ENCODE data around the gene SCUBE2. TPM values are rescaled to one million over a fixed set of nuclear protein-coding genes. Genes with fewer than 3 reads are reported as not detected.

SCUBE2 gene
- total and polyA plus RNA-seq, 2 of the 4 experiments (the other 2 are of a cell fraction) = 0.43 to 0.72 TPM

GRCh38 chr11:9081153-9081552 is 10.2 kb downstream of the SCUBE2 start:
- intact Hi-C loops (cut with micrococcal nuclease) = no loop called here
- H2AFZ ChIP-seq (replicated peaks; ENCODE audit: low read length, poor library complexity) = no peak overlapping the region
- no peaks in the 10 kb centered on the region; the same call in 1 of the 2 replicates for H3K4me1 ChIP-seq (ENCODE audit: control insufficient read depth, insufficient read depth, low read length)
- no peak overlapping the region for H4K5ac ChIP-seq (ENCODE audit: low read depth, low read length)
- dilution Hi-C loops (cut with HindIII; ENCODE audit: low sequenced_read_pairs, unreplicated experiment) = no loop called here
- no peaks in the 10 kb centered on the region for H4K20me1 ChIP-seq (ENCODE audit: insufficient read depth, low read length)
- no peaks in the 10 kb centered on the region for H3K36me3 ChIP-seq (ENCODE audit: control insufficient read depth, insufficient read depth, low read length)
- no peaks in the 10 kb centered on the region for H3K9me3 ChIP-seq (ENCODE audit: control insufficient read depth, insufficient read depth, low read length)
- H2BK20ac ChIP-seq (ENCODE audit: low read depth, low read length) = no peak overlapping the region
- H3K18ac ChIP-seq (ENCODE audit: low read depth, low read length) = no peak overlapping the region
- H4K91ac ChIP-seq (ENCODE audit: insufficient read depth, low read depth, low read length) = no peak overlapping the region
- no CpG with 5 or more reads among the region's 1 CpG for WGBS, 2 experiments (ENCODE audit: extremely low coverage in 2 of 2, insufficient read length in 1 of 2)
- no peak overlapping the region for H3K27ac ChIP-seq (ENCODE audit: insufficient read depth, low read length)
- H2BK15ac ChIP-seq (ENCODE audit: low read depth, low read length) = no peak overlapping the region
- H3K9ac ChIP-seq (ENCODE audit: low read depth, low read length) = no peak overlapping the region
- no TSS peak for BruUV-seq (replicated peaks)
- no peaks in the 10 kb centered on the region for H3K9me1 ChIP-seq (ENCODE audit: insufficient read depth, low read length)
- H3K4me3 ChIP-seq (ENCODE audit: insufficient read depth, low read depth, low read length) = no peak overlapping the region
- no peaks in the 10 kb centered on the region for H3K27me3 ChIP-seq (ENCODE audit: control insufficient read depth, insufficient read depth, low read length)
- no peak overlapping the region for H2BK5ac ChIP-seq (ENCODE audit: low read depth, low read length, poor library complexity, severe bottlenecking)
- H2BK120ac ChIP-seq (ENCODE audit: low read depth, low read length) = no peak overlapping the region
- TF ChIP-seq CEBPB (IDR thresholded peaks at IDR 0.05; ENCODE audit: low read depth, low read length) (no peak), USF2 (IDR thresholded peaks at IDR 0.05; ENCODE audit: low read depth, low read length) (no peak), MAFK (IDR thresholded peaks at IDR 0.05; ENCODE audit: low read depth, low read length) (no peak), RAD21 (IDR thresholded peaks at IDR 0.05; ENCODE audit: low read length) (no peak), MXI1 (IDR thresholded peaks at IDR 0.05; ENCODE audit: borderline replicate concordance, low read depth, low read length) (no peak), MAZ (IDR thresholded peaks at IDR 0.05; ENCODE audit: borderline replicate concordance, low read depth, low read length) (no peak), POLR2A (IDR thresholded peaks at IDR 0.05; ENCODE audit: low read depth, low read length) (no peak), FOS (IDR thresholded peaks at IDR 0.05; ENCODE audit: low read depth, low read length) (no peak), BHLHE40 (IDR thresholded peaks at IDR 0.05; ENCODE audit: low read depth, low read length) (no peak), RFX5 (IDR thresholded peaks at IDR 0.05; ENCODE audit: low read depth, low read length) (no peak), RCOR1 (IDR thresholded peaks at IDR 0.05; ENCODE audit: insufficient replicate concordance, low read length) (no peak)
- in situ Hi-C loops (cut with MboI; ENCODE audit: low sequenced_read_pairs) = no loop called here
- no peak overlapping the region for H3K56ac ChIP-seq (ENCODE audit: extremely low read depth, insufficient read depth, low read length)
- no peak overlapping the region for H2AK5ac ChIP-seq (ENCODE audit: low read depth, low read length)
- ChIA-PET POLR2A (ENCODE audit: unreplicated experiment) (no interaction called here), CTCF (no interaction called here)
- no peak overlapping the region for H2AK9ac ChIP-seq (replicated peaks; ENCODE audit: low read depth, low read length, poor library complexity)
- H3K14ac ChIP-seq (replicated peaks; ENCODE audit: low read depth, low read length) = no peak overlapping the region
- DNase-seq = no peak
- H3K4ac ChIP-seq (ENCODE audit: low read depth, low read length) = no peak overlapping the region
- ATAC-seq (ENCODE audit: low read depth) = no peak
- H3K79me1 ChIP-seq (ENCODE audit: low read depth in 1 of 2, low read length in 2 of 2) = no peaks in the 10 kb centered on the region
- H3K23ac ChIP-seq (ENCODE audit: low read depth, low read length) = no peak overlapping the region
- no peak overlapping the region for H3K4me2 ChIP-seq (ENCODE audit: low read depth, low read length)
- no peak overlapping the region for H4K8ac ChIP-seq (ENCODE audit: low read depth in 2 of 2, low read length in 2 of 2)

Measured in IMR-90 (cell line).